IPS-18a (cell line): ENCODE results near the gene CYP27B1.

ENCODE experiments used
- H3K27ac ChIP-seq: one replicate; pipeline ENCODE4 v1.5.1; 2013; ENCODE audit warnings: low read length
- H3K27me3 ChIP-seq: one replicate; pipeline ENCODE4 v1.6.1; 2013; ENCODE audit warnings: mild to moderate bottlenecking, low read length; ENCODE audit not compliant: control insufficient read depth, insufficient read depth
- H3K36me3 ChIP-seq: one replicate; pipeline ENCODE4 v1.6.1; 2013; ENCODE audit warnings: low read depth, low read length; ENCODE audit not compliant: control insufficient read depth
- H3K4me1 ChIP-seq: one replicate; pipeline ENCODE4 v1.6.1; 2013; ENCODE audit warnings: low read depth, low read length; ENCODE audit not compliant: control insufficient read depth
- H3K4me3 ChIP-seq: one replicate; pipeline ENCODE4 v1.5.1; 2013; ENCODE audit warnings: low read length
- H3K9ac ChIP-seq: one replicate; pipeline ENCODE4 v1.6.1; 2013; ENCODE audit warnings: mild to moderate bottlenecking, low read length, moderate library complexity
- H3K9me3 ChIP-seq: one replicate; pipeline ENCODE4 v1.6.1; 2013; ENCODE audit warnings: low read depth, low read length; ENCODE audit not compliant: control insufficient read depth

The CYP27B1 gene

DNA sequence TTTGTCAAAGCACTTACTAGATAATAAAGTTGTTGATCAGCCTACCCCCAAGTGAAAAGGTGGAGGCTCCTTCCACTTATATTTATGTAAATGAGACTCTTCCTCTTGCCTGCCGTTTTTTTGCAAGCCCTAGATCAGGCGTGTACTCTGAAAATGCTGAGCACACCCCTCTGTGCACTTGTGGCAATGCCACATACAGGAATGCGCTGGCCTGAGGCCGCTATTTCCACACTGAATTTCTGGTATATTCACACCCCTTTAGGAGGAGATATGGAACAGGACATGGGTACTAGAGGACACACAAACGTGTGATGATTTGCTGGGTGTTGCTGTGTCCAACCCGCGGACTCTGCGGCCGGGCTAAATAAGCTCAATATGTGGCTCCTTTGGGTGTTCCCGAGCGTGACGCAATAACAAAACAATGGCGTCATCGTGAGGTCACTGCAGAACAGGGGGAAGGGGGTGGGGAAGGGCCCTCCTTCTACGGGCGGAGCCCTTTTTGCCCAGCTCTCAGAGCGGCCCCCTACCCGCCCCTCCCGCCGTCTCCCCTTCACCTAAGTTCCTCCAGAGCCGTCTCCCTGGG is 22.6 kb downstream of the CYP27B1 start:
- H3K27me3 ChIP-seq, result peaks cover 35% of the 10 kb centered on the region
- H3K27ac ChIP-seq, result no peak overlapping the region
- H3K9ac ChIP-seq, result peak overlapping the region; percentile 73
- H3K4me3 ChIP-seq, result peak overlapping the region; percentile 80
- H3K4me1 ChIP-seq, result peaks cover 5% of the 10 kb centered on the region
- no peaks in the 10 kb centered on the region for H3K9me3 ChIP-seq
- peaks cover 27% of the 10 kb centered on the region for H3K36me3 ChIP-seq

DNA sequence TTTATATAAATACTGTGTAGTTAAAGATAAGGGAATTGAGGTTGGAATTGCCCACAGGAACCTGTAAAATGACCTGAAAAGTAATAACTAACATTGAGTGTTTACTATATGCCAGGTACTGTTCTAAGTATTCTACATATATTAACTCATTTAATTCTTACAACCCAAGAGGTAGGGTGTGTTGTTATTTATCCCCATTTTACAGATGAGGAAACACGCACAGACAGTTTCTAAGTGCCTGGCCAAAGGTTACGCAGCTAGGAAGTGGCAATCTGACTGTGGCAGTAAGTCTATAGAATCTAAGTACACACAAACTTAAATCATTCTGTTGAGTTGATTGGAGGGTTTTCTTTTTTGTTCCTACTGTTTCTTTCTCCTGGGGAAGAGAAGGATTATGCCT is 23.1 kb downstream of the CYP27B1 start:
- H3K27ac ChIP-seq, result no peak overlapping the region
- H3K9me3 ChIP-seq, result no peaks in the 10 kb centered on the region
- H3K4me1 ChIP-seq, result peaks cover 8% of the 10 kb centered on the region
- peaks cover 40% of the 10 kb centered on the region for H3K27me3 ChIP-seq
- H3K4me3 ChIP-seq, result peak overlapping the region; percentile 80
- H3K9ac ChIP-seq, result no peak overlapping the region
- peaks cover 22% of the 10 kb centered on the region for H3K36me3 ChIP-seq

DNA sequence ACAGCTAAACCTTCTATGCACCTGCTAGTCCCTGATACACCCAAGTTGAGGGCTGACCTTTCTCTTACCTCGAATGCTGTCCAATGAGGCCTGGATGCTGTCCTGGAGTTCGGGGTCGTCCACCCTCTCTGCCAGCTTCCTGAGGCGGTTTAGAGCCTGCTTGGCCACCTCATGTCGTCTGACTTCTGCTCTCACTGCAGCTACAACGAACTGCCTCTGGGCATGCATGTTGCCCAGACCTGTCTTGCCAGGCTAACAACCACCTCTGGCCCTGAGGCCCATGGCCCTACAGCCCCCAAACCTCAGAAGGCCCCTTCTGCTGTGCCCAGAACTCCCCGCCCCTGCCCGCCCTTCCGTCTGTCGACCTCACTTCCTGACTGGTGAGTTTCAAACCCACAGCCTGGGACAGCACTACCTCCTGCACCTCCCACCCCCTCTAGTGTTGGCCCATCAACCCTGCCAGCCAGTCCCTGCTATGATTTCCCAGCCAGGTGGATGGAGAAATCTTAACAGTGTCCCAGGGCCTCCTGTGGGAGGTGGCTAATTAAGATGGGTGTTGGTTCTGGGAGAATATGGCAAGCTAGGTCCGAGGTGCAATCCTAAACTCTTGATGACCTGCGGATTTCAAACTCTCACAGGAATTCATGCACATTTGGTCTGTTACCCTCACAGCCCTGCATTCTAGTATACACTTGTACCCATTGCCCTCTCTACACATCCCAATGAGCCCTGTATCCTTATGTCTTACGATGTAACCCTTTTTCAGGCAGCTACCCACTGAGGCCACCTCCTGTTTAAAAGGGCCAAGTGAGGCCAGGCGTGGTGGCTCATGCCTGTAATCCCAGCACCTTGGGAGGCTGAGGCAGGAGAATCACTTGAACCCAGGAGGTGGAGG is 24.8 kb downstream of the CYP27B1 start:
- peaks cover 8% of the 10 kb centered on the region for H3K4me1 ChIP-seq
- H3K9me3 ChIP-seq, result no peaks in the 10 kb centered on the region
- H3K4me3 ChIP-seq, result no peak overlapping the region
- H3K9ac ChIP-seq, result no peak overlapping the region
- peaks cover 56% of the 10 kb centered on the region for H3K27me3 ChIP-seq
- no peak overlapping the region for H3K27ac ChIP-seq
- H3K36me3 ChIP-seq, result peaks cover 9% of the 10 kb centered on the region

DNA sequence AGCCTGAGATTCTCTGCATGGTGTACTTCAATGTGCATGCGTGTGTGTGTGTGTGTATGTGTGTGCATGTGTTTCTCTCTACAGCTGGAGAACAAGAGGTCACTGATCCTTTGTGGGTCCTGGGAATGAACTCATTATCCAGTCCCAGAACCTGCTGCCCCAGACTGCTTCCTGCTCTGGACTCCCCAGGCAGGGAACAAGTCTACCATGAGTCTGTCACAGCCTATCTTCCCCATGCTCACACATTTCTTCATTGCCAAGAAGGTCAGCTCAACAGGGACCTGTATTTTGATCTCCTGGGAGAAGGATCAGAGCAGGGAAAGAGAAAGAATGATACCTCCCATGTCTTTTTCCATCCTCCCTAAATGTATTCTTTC is 25.5 kb downstream of the CYP27B1 start:
- H3K9me3 ChIP-seq, result no peaks in the 10 kb centered on the region
- H3K27ac ChIP-seq, result no peak overlapping the region
- H3K9ac ChIP-seq, result no peak overlapping the region
- peaks cover 8% of the 10 kb centered on the region for H3K4me1 ChIP-seq
- H3K27me3 ChIP-seq, result peaks cover 63% of the 10 kb centered on the region
- H3K36me3 ChIP-seq, result peaks cover 2% of the 10 kb centered on the region
- H3K4me3 ChIP-seq, result no peak overlapping the region

DNA sequence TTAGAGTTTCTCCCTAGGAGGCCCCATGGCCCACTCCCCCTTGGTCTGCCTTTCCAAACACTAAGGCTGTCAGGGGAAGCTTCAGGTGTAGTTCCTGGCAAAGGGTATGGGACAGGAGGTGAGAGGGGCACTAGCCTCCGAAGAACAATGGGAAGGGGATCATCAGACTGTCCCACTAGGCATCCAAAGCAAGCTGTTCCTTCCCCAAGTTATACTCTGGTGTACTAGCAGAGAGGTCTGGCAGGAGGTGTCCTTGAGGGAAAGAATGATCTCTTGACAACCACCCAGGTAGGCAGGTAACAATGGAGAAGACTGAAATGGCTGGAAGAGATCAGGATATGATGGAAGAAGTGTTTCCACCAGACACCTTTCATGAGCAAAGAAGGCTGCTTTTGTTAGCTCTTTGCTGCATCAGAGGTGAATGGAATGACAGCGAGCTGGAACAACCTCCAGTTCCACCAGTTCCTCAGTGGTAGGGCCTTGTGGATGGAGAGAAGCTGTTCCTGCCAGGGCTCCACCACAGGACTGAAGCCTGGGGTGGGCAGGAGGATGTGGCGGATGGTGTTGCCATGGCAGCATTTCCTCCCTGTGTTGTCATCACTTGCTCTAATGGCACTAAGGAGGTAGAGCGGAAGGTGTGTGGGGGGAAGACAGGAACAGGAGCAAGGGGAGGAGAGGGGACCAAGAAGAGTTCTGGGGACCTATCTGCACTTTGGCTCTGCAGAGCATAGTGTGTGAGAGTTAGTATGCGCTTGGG is 26.0 kb downstream of the CYP27B1 start:
- Histone ChIP-seq H3K27me3 (peaks cover 69% of the 10 kb centered on the region), H3K4me1 (peaks cover 8% of the 10 kb centered on the region), H3K9ac (no peak overlapping the region)

GRCh38 chr12:57739914-57740538 is 26.9 kb downstream of the CYP27B1 start:
- Histone ChIP-seq H3K36me3 (no peaks in the 10 kb centered on the region), H3K9ac (no peak overlapping the region), H3K4me1 (peaks cover 16% of the 10 kb centered on the region), H3K9me3 (no peaks in the 10 kb centered on the region), H3K27ac (no peak overlapping the region), H3K27me3 (peaks cover 77% of the 10 kb centered on the region), H3K4me3 (no peak overlapping the region)

More for the DNA sequence above, 26.0 kb downstream of the CYP27B1 start:
- H3K27ac ChIP-seq, result no peak overlapping the region
- H3K4me3 ChIP-seq, result no peak overlapping the region
- H3K36me3 ChIP-seq, result no peaks in the 10 kb centered on the region
- H3K9me3 ChIP-seq, result no peaks in the 10 kb centered on the region

- Histone ChIP-seq H3K27ac (no peak overlapping the region), H3K9ac (no peak overlapping the region), H3K36me3 (no peaks in the 10 kb centered on the region), H3K9me3 (no peaks in the 10 kb centered on the region), H3K27me3 (peaks cover 84% of the 10 kb centered on the region), H3K4me1 (peaks cover 16% of the 10 kb centered on the region), H3K4me3 (peak overlapping the region; percentile 55)
Observed at GRCh38 chr12:57739387-57739786, 27.5 kb downstream of the CYP27B1 start.

- Histone ChIP-seq H3K36me3 (no peaks in the 10 kb centered on the region), H3K9ac (no peak within 1 kb of the TSS), H3K9me3 (no peaks in the 10 kb centered on the region), H3K27me3 (peaks cover 88% of the 10 kb centered on the region), H3K4me3 (peak within 1 kb of the TSS; percentile 55), H3K27ac (no peak within 1 kb of the TSS), H3K4me1 (peaks cover 16% of the 10 kb centered on the region)
Observed at GRCh38 chr12:57738661-57739237, 28.1 kb downstream of the CYP27B1 start, which contains the start of gene AGAP2. Gene AGAP2 (minus strand): TSS chr12:57738742. CDS start chr12:57738246, 496 bp downstream.

- Histone ChIP-seq H3K4me1 (peaks cover 16% of the 10 kb centered on the region), H3K9me3 (no peaks in the 10 kb centered on the region), H3K27me3 (peaks cover 95% of the 10 kb centered on the region), H3K4me3 (peak overlapping the region; percentile 54), H3K9ac (no peak overlapping the region), H3K36me3 (no peaks in the 10 kb centered on the region), H3K27ac (no peak overlapping the region)
Observed at GRCh38 chr12:57737467-57738460, 29.1 kb downstream of the CYP27B1 start.

GRCh38 chr12:57736741-57737466 is 30.0 kb downstream of the CYP27B1 start:
- Histone ChIP-seq H3K9ac (no peak overlapping the region), H3K27ac (no peak overlapping the region), H3K9me3 (no peaks in the 10 kb centered on the region), H3K27me3 (peaks cover 100% of the 10 kb centered on the region), H3K4me1 (peaks cover 16% of the 10 kb centered on the region), H3K4me3 (peak overlapping the region; percentile 54), H3K36me3 (no peaks in the 10 kb centered on the region)
